Frontal cortex (tissue), 4 donors: ENCODE results near the gene SNX5. TPM values are rescaled to one million over a fixed set of nuclear protein-coding genes. Genes with fewer than 3 reads are reported as not detected.

ENCODE experiments used
- DNase-seq, 2 donors: peaks; one replicate each; pipeline ENCODE4 v3.0.0; 2012; ENCODE audit warnings: low spot score in 2 of 2
- FAIRE-seq: peaks from 2 replicates; lab custom pipeline; 2012; peaks lifted over from hg19 to GRCh38; lab: Jason Lieb, UNC
- total RNA-seq: library from RNA; depleted of rRNA; stranded (reverse); fragments of >200 nt; gene quantifications from one replicate; pipeline ENCODE4 v1.2.3, GENCODE V29; 2014
- donor health status: control.
- donor health status: control.
- donor health status: control.

The SNX5 gene
- total RNA-seq, 1 donor from 2014 or later: 50.5 TPM

GRCh38 chr20:17946040-17946439 is 22.6 kb downstream of the SNX5 start:
- no peak for FAIRE-seq
- no peak for DNase-seq

GRCh38 chr20:17944854-17945474 is 23.6 kb downstream of the SNX5 start:
- FAIRE-seq (no peak), DNase-seq (no peak)

GRCh38 chr20:17943343-17943742 is 25.3 kb downstream of the SNX5 start:
- FAIRE-seq (no peak), DNase-seq (no peak)

- no peak for DNase-seq
- FAIRE-seq: no peak
Observed at GRCh38 chr20:17941826-17942196, 26.8 kb downstream of the SNX5 start.

- DNase-seq: no peak
- no peak for FAIRE-seq
Observed at GRCh38 chr20:17941087-17941825, 27.3 kb downstream of the SNX5 start.

GRCh38 chr20:17940224-17940971 is 28.2 kb downstream of the SNX5 start:
- no peak for DNase-seq
- no peak for FAIRE-seq

GRCh38 chr20:17939622-17940223 is 28.9 kb downstream of the SNX5 start:
- FAIRE-seq: no peak

GRCh38 chr20:17938871-17939619 is 29.5 kb downstream of the SNX5 start:
- FAIRE-seq (no peak), DNase-seq (peak in 1 of 2 donors; percentile 67)

More at GRCh38 chr20:17939622-17940223, 28.9 kb downstream of the SNX5 start:
- no peak for DNase-seq

- FAIRE-seq (no peak), DNase-seq (peak in 1 of 2 donors; percentile 35)
Observed at GRCh38 chr20:17936761-17937732, 31.5 kb downstream of the SNX5 start.

GRCh38 chr20:17936286-17936760 is 32.3 kb downstream of the SNX5 start:
- DNase-seq (no peak), FAIRE-seq (no peak)

GRCh38 chr20:17935761-17936160 is 32.8 kb downstream of the SNX5 start:
- DNase-seq (no peak), FAIRE-seq (no peak)

- FAIRE-seq (no peak), DNase-seq (no peak)
Observed at GRCh38 chr20:17935186-17935585, 33.4 kb downstream of the SNX5 start.

- FAIRE-seq (no peak), DNase-seq (no peak)
Observed at GRCh38 chr20:17934141-17934862, 34.3 kb downstream of the SNX5 start.

GRCh38 chr20:17933711-17934110 is 34.9 kb downstream of the SNX5 start:
- DNase-seq: no peak
- FAIRE-seq: no peak

GRCh38 chr20:17933121-17933520 is 35.5 kb downstream of the SNX5 start:
- DNase-seq: no peak
- no peak for FAIRE-seq

- DNase-seq (no peak), FAIRE-seq (no peak)
Observed at GRCh38 chr20:17932396-17932795, 36.2 kb downstream of the SNX5 start.

- DNase-seq: no peak
- no peak for FAIRE-seq
Observed at GRCh38 chr20:17931513-17931912, 37.1 kb downstream of the SNX5 start.
